Panc1 (cell line): ENCODE measurements around the gene TRERF1.

Experiments used
- CTCF ChIP-seq: fragments of 450-650 bp; IDR thresholded peaks from 2 replicates; pipeline ENCODE4 v1.5.1; 2017; ENCODE audit warnings: mild to moderate bottlenecking
- POLR2AphosphoS5 ChIP-seq: IDR thresholded peaks from 2 replicates; pipeline ENCODE4 v1.6.1; 2012; ENCODE audit warnings: mild to moderate bottlenecking, low read depth, low read length, moderate library complexity

GRCh38 chr6:42257614-42258013, 194.1 kb downstream of the TRERF1 start:
- no peak for TF ChIP-seq CTCF
- no peak for TF ChIP-seq POLR2AphosphoS5
